Activated CD4-positive, alpha-beta T cell treated with anti-CD3 and anti-CD28 coated beads, Interleukin-2, Interleukin-6, amounts not matched to agents 100 ng/mL and 50 ng/mL, durations not matched to agents 16 hours and 8 hours (primary cell): Measurements from ENCODE around the gene ZMYND8.
A peak's percentile ranks its signal among the peaks of the same experiment; 100 is the strongest.

ENCODE experiments used
- DNase-seq: peaks from one replicate; pipeline ENCODE4 v3.0.0-alpha.2; 2020

The ZMYND8 gene

DNA sequence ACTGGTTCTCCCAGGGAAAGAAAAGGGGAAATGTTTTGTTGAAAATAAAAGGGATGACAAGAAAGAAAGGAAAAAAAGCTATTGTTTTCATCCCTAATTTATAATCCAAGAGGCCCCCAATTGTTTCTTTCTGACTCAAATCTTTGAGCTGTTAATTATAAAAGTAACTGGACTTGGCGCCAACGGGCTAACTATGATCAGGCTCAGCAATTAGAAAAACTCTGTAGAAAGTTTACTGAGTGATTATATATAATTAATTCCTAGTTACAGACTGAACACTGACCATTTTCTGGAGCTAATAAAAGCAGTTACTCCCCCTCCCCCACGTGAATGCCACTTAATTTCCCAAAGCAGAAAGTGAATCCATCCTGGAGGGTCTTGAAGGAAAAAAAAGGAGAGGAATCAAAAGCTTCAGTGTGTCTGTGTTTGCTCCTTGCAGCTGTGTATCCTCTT lies 3.2 kb downstream of the ZMYND8 start:
- no peak for DNase-seq

DNA sequence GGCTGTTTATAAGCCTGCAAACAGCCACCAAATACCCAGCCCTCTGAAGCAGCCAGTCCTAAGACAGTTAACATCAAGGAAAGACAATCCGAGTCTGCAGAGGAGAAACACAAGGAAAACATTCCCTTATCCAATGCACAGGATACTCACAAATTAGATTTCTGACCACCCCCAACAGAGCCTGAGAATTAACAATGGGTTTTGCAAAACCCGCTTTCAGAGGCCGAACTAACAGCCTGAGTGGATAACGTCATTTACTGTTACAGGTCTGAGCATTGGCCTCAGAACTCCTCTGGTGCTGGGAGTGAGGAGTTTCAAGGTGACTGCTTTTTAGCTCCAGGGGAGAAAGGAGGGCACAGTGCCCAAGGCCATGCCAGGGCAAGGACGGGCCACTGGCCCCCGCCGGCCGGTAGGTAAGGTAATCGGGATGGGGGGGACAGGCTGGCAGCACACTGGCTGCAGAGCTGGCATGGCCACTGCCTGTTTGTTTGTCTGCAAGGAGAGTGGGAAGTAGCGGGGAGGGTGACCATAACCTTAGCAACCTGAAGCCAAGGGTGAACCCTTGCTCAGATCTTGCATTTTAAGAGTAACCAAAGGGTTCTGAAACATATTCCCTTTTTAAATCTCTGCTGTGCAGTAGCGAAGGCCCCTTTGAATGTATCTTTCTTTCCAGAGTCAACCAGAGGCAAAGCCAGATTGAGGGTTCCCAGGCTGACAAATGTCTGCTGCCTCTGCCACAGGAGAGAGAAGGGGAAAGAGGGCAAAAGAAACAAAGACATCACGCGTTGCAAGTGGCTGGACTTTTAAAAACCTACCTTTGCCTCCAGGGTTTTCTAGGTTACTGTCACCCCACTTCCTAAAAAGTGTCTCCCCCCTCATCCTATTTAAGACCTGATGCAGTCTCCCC lies 3.9 kb downstream of the ZMYND8 start:
- no peak for DNase-seq

DNA sequence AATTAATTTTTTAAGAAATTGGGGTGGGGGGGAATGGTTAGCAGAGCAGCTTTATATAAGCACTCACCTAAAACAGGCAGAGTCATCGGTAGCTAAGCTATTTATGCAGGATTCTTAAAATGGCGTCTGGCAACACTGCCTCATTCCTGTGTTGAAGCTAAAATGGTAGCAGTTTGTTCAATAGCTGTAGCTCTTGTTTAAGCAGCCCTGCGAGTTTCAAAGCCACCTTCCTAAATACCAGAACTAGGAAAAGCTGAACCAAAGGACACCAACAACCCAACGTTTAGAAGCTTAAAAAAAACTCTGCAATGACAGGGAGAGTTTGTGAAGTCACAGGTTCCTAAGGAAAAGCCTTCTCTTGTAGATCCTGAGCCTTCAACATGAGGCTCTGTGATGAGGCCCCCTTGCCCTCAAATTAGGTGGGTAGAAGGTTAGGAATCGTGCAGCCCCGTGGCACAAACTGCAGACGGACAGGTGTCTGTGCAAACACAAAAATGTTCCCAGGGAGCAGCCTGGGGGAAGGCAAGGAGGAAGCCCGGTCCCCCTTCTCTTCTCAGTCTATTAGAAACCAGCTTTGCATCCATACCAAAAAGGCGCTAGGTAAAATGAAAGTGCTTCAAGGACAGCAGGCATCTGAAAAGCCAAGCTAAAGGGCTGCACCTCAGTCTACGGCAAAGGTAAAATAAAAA lies 4.7 kb downstream of the ZMYND8 start:
- no peak for DNase-seq

GRCh38 chr20:47350691-47351545 lies 5.6 kb downstream of the ZMYND8 start:
- DNase-seq = no peak

GRCh38 chr20:47350181-47350550 lies 6.3 kb downstream of the ZMYND8 start:
- peak; percentile 52 for DNase-seq

DNA sequence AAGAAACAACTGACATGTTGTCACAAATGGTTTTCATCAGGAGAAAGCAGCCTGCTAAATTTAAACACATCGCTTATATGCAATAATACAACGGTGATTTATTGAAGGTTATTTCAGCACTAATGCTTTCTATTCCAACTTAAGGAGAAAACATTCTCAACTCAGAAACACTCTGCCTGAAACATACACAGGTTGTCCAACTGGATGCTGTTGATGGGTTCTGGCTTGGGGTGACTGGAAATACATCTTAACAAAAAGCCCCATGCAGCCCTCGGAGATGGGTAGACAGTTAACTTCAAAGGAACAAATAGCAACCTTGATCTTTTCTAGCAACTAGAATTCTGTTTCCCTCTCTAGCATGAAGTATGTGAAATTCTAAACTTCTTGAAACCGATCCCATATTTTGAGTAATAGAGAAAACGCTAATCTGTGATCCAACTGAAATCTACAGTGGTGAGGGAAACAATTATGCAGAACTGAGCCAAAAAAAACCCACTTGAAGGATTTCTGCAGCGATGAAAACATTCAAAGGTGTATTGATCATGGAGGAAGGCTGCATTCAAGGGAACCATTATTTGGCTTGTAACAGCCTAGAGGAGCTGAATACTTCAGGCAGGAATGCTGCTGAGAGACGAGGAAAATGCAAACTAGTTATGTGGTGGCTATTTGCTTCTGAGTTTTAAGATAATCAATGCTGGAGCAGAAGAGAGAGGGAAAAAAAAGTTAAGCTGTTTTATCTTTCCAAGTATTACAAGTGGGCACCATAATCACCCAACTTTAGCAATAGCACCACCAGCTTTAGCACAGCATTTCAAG lies 6.9 kb downstream of the ZMYND8 start:
- no peak for DNase-seq

DNA sequence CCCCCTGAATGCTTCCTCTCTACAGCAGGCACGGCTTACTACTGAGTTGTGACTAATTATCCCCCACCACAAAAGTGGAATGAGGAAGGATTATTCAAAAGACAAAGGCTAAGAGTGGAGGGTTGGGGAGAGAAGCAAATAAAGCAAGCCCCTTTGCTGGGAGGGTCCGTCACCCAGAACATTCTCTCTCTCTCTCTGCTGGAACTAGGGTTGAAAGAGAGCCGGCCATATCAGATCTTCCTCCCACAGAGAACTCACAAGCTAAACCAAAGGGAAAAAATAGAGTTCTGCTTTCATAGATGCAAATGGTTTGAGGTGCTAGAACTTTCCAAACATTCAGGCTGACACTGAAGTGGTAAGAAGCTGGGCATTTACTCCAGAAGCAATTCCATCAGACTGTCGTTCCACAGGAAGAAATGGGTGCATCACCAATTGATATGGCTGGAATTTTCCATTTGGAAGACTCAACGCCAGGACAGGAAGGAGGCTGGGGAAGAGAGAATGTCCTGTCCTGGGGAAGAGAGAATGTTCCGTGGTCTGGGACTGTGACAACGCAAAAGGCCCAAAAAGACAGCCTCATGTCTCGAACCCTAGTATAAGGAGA lies 7.9 kb downstream of the ZMYND8 start:
- DNase-seq = no peak

DNA sequence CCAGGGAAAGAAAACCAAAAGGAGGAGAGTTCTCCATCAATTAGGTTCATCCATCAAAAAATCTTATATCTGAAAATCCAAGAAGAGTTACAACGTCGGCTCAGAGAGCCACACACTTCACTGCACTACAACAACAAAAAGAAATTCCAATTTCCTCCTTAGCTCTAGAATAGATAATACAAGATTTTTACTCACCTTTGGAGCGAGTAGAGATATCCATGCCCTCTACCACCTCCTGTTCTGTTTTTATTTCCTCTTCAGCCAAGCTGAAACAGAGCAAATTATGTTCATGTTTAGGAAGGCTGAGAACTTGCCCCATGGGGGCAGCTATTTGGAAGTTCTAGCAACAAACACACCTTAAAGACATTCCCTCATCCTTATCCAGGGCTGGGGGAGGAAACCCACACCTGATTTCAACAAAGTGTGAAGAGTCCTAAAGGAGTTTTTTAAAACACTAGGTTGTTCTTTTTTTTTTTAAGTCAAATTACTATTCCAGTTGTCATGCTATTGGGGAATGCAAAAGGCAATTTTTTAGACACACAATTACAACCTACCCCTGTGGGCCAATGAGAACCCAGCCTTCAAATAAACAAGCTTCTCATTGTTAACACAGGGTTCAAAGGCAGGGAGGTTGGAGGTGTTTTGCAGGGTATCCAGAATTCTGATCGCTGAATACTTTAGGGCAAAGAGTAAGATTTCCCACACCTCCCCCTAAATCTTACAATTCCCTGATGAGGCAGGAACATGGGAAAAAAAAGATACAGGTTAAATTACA lies 8.7 kb downstream of the ZMYND8 start:
- DNase-seq = no peak

DNA sequence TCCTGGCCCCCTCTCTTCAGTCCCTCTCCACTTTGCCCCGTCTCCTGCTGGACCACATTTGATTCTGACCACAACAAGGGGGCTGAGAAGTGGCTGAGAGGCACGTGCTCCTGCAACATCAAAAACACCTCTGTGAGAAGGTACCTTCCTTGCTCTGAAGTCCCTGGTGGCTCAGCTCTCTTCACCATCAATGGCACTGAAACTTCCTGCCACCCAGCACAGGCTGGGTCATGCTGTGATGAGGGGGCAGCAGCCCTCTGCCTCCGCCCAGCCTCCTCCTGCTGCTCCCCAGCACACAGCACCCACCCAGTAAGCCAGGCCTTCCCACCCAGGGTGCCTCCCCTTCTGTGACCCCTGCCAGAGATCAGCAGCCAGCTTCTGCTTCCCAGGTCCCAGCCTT lies 10.3 kb downstream of the ZMYND8 start:
- no peak for DNase-seq

- DNase-seq = no peak
Measured at GRCh38 chr20:47345214-47345613, 11.3 kb downstream of the ZMYND8 start.

DNA sequence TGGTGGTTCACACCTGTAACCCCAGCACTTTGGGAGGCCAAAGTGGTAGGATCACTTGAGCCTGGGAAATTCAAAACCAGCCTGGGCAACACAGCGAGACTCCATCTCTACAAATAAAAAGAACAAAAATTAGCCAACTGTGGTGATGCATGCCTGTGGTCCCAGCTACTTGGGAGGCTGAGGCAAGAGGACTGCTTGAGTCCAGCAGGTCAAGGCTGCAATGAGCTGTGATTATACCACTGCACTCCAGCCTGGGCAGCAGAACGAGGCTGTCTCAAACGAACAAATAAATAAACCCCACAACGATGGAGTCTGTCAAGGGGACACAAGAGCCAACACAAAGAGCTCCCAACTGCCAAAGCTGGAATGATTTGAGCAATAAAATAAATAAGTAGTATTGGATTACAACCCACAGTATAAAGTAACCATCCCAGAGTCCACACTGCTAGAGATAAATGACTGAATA lies 13.5 kb downstream of the ZMYND8 start:
- DNase-seq = no peak

DNA sequence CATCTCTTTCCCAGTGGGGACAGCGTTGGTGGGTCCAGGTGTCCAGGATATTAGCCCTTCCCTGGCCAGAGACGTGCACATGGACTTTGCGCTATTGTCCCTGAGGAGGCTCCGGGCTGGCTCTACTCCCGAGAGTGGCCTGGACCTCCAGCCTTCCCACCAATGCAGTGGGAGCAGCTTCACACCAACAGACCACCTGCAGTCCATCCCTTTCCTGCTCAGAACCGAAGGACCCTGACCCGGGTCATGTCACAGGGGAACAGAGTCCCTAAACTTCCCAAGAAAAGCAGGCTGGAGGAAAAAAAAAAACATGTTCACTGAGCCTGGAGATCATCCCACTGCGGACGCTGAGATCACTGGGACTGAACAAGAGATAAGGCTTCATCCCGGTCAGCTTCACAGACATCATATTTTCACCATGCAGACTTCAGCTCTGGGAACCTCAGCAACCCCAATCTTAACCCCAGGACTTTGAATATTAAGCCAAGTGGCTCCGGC lies 18.3 kb downstream of the ZMYND8 start:
- no peak for DNase-seq

DNA sequence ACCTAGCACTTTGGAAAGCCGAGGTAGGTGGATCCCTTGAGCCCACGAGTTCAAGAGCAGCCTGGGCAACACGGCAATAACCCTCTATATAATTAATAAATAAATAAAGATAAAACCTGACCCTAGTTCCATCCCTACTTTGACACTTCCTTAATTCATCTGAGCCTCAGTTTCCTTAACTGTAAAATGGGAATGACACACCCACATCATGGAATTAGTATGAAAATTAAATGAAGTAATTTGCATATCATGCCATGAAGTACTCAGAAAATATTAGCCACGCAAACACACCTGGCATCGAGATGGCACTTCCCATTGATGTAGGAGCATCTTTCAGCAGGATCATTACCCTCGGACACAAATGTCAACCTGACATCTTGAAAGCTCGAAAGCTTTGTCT lies 19.1 kb downstream of the ZMYND8 start:
- DNase-seq = no peak

GRCh38 chr20:47336129-47336754 lies 20.3 kb downstream of the ZMYND8 start:
- no peak for DNase-seq

DNA sequence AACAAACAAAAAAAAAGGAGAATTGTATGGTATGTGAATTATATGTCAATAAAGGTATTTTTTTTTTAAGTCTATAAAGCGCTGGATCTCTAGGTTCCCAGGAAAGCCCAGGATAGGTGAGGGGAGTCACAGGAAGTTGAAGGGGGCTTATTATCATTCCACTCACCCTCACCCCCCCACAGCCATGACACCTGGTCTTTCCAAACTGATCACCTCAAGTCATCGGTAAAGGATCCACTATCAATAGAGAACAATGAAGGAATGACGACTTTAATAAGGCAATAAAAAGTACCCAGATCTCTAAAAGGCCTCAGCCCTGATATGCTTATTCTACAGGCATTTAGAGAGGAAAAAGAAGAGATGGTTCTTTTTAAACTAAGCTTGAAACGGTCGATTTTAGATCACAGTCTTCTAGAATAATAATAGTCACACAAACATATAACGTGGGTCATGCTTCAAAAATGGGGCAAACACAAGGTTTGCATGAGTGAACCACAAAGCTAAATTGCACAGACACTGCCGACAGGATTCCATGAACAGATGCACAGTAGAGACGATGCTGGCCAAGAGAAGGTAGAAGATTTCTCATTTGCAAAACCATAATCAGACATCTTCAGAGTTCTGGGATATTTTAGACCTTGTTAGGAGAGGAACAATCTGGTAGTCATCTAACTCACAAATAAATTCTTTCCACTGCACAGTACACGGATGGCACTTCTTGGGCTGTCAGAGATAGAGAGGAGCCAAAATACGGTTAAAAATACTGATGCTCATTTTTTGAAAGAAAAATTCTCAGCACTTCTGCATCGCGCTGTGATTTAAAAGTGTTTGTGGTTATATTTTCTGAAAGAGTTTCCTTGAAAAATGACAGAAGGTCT lies 21.0 kb downstream of the ZMYND8 start:
- no peak for DNase-seq

- no peak for DNase-seq
Measured at GRCh38 chr20:47334022-47334551, 22.4 kb downstream of the ZMYND8 start.

GRCh38 chr20:47332381-47333206 lies 23.9 kb downstream of the ZMYND8 start:
- no peak for DNase-seq
